GM12891 (cell line): ENCODE measurements around the gene LTBP2.

Experiments used
- POLR2A ChIP-seq: IDR thresholded peaks from 2 replicates; pipeline ENCODE4 v1.6.1; 2011; ENCODE audit warnings: low read depth, low read length, control low read depth
- POLR2AphosphoS5 ChIP-seq: IDR thresholded peaks from 2 replicates; pipeline ENCODE4 v1.6.1; 2011; ENCODE audit warnings: low read depth, low read length, control low read depth
- TAF1 ChIP-seq: IDR thresholded peaks from 2 replicates; pipeline ENCODE4 v1.6.1; 2011; ENCODE audit warnings: low read depth, low read length, control low read depth

DNA sequence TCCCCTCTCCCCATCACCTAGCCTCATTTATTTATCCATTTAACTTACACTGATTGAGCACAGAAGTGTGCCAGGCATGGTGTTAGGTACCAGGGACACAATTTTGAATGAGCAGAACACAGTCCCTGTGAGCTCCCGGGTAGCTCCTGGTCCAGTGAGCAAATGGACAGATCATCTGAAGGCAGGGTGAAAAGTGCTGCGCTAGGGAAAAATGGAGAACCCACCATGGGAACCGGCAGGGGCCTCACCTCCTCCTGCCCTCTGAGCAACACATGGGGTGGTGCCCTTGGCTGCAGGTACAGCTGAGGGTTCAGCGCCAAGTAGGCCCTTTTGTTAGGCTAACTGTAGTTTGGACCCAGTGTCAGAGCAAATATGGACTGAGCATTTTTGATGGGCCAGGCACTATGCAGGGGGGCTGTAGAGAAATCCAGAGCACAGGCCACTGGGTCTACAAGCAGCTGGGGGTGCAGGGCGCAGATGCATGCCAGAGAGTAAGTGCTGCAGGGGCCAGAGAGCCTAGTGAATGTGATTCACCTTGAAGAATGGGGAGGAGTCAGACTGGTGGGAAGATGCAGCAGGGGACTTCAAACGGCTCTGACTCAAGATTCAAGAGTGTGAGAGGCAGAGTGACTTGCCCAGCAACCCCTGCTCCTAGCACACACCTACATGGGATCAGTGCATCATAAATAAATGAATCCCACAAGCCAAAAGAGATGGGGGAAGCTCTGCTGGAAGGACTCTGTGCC is 28.2 kb downstream of the LTBP2 start:
- no peak for TF ChIP-seq POLR2A
- no peak for TF ChIP-seq POLR2AphosphoS5
- no peak for TF ChIP-seq TAF1
